Measurements from ENCODE around the gene CHAMP1.

DNA sequence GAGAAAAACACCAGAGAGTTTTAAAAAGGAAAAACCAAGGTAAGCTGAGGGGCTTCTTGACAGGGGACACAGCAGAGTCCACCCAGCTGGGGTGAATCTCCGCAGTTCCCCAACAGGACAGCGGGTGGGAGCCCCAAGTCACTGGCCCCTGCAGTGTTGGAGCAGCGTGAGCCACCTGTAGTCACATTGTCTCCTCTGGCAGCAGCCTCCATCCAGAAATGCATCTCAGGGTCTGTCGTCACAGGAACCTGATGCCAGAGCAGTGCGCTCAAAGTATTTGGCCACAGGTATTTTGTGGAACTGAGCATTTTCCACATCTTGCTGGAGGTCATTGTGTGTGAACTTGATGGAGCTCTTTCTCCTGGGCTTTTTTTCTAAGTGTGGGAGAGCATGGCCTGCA is 24.7 kb downstream of the CHAMP1 start:
- TF ChIP-seq BACH2 (CRISPR knock-in tag; IDR thresholded peaks at IDR 0.05; ENCODE audit: borderline replicate concordance), result no peak
- TF ChIP-seq, protein P1, sequence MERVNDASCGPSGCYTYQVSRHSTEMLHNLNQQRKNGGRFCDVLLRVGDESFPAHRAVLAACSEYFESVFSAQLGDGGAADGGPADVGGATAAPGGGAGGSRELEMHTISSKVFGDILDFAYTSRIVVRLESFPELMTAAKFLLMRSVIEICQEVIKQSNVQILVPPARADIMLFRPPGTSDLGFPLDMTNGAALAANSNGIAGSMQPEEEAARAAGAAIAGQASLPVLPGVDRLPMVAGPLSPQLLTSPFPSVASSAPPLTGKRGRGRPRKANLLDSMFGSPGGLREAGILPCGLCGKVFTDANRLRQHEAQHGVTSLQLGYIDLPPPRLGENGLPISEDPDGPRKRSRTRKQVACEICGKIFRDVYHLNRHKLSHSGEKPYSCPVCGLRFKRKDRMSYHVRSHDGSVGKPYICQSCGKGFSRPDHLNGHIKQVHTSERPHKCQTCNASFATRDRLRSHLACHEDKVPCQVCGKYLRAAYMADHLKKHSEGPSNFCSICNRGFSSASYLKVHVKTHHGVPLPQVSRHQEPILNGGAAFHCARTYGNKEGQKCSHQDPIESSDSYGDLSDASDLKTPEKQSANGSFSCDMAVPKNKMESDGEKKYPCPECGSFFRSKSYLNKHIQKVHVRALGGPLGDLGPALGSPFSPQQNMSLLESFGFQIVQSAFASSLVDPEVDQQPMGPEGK (CRISPR knock-in tag; IDR thresholded peaks at IDR 0.05; ENCODE audit: borderline replicate concordance), result no peak
- TF ChIP-seq TSHZ2 (CRISPR knock-in tag; IDR thresholded peaks at IDR 0.05), result no peak
- no peak for TF ChIP-seq ZFP3 (CRISPR knock-in tag; IDR thresholded peaks at IDR 0.05)
- TF ChIP-seq ZNF8 (CRISPR knock-in tag; IDR thresholded peaks at IDR 0.05), result no peak
- TF ChIP-seq CSRNP3 (CRISPR knock-in tag; IDR thresholded peaks at IDR 0.05), result no peak
- TF ChIP-seq, protein P2, sequence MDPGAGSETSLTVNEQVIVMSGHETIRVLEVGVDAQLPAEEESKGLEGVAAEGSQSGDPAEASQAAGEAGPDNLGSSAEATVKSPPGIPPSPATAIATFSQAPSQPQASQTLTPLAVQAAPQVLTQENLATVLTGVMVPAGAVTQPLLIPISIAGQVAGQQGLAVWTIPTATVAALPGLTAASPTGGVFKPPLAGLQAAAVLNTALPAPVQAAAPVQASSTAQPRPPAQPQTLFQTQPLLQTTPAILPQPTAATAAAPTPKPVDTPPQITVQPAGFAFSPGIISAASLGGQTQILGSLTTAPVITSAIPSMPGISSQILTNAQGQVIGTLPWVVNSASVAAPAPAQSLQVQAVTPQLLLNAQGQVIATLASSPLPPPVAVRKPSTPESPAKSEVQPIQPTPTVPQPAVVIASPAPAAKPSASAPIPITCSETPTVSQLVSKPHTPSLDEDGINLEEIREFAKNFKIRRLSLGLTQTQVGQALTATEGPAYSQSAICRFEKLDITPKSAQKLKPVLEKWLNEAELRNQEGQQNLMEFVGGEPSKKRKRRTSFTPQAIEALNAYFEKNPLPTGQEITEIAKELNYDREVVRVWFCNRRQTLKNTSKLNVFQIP (CRISPR knock-in tag; IDR thresholded peaks at IDR 0.05; ENCODE audit: borderline replicate concordance, low read depth), result no peak
